Naive thymus-derived CD4-positive, alpha-beta T cell (primary cell): ENCODE measurements around the gene SPSB3. TPM values are rescaled to one million over a fixed set of nuclear protein-coding genes. Genes with fewer than 3 reads are reported as not detected.
"Not testable (repeated sequence)": the region's sequence is repeated elsewhere in the genome, so short reads cannot be mapped to it uniquely, and the experiment has no call there.

ENCODE experiments used
- ATAC-seq: fragments of 150-1000 bp; cut with Tn5 transposase; 2 replicates; pipeline ENCODE4 v1.10.0; 2021; ENCODE audit warnings: mild to moderate bottlenecking, moderate library complexity
- CTCF ChIA-PET: fragments of 350-600 bp; sonication (Branson Sonifier 250); formaldehyde crosslinking; loops from one replicate; lab custom pipeline; 2021; ENCODE audit warnings: antibody characterized with exemption; lab: Charles Lee
- POLR2A ChIA-PET: fragments of 350-600 bp; sonication (Branson Sonifier 250); formaldehyde crosslinking; loops from one replicate; lab custom pipeline; 2021; ENCODE audit warnings: antibody characterized with exemption, inconsistent platforms; lab: Charles Lee
- DNase-seq, 9 donors: peaks; one replicate each; pipeline versions ENCODE4 v3.0.0 to v3.0.0-alpha.2; 2020 to 2022; ENCODE audit warnings: mixed read lengths in 1 of 9
- H3K27ac ChIP-seq: one replicate; pipeline ENCODE4 v1.7.0; 2013; ENCODE audit warnings: mild to moderate bottlenecking, low read depth, low read length, moderate library complexity
- H3K27me3 ChIP-seq, 2 donors: one replicate each; pipeline ENCODE4 v1.7.0; 2013; ENCODE audit warnings: low read length in 2 of 2, mild to moderate bottlenecking in 2 of 2, moderate library complexity in 2 of 2; ENCODE audit not compliant: control insufficient read depth in 2 of 2, insufficient read depth in 2 of 2
- H3K36me3 ChIP-seq, 3 experiments: 1 replicate in 2 of 3; 2 replicates in 1 of 3; pipeline ENCODE4 v1.7.0; 2013; ENCODE audit warnings: low read length in 3 of 3, mild to moderate bottlenecking in 3 of 3, moderate library complexity in 1 of 3; ENCODE audit not compliant: insufficient read depth in 3 of 3, control insufficient read depth in 2 of 3
- H3K4me1 ChIP-seq, 2 donors: one replicate each; pipeline ENCODE4 v1.7.0; 2013; ENCODE audit warnings: low read length in 2 of 2, mild to moderate bottlenecking in 2 of 2, moderate library complexity in 1 of 2; ENCODE audit not compliant: control insufficient read depth in 2 of 2, insufficient read depth in 2 of 2
- H3K4me3 ChIP-seq: 2 replicates; pipeline ENCODE4 v1.7.0; 2013; ENCODE audit warnings: mild to moderate bottlenecking, low read length
- H3K9me3 ChIP-seq, 3 experiments: 1 replicate in 2 of 3; 2 replicates in 1 of 3; pipeline ENCODE4 v1.7.0; 2013; ENCODE audit warnings: low read length in 3 of 3; ENCODE audit not compliant: control insufficient read depth in 2 of 3
- H3K27ac Mint-ChIP-seq, 9 donors: one replicate each; pipeline ENCODE4 v1.8.0; 2020 to 2022; ENCODE audit warnings: mixed read lengths in 9 of 9, mild to moderate bottlenecking in 8 of 9, moderate library complexity in 5 of 9, inconsistent platforms in 2 of 9
- H3K27me3 Mint-ChIP-seq, 5 donors: one replicate each; pipeline ENCODE4 v1.8.0; 2021 to 2022; ENCODE audit warnings: mixed read lengths in 5 of 5, mild to moderate bottlenecking in 1 of 5
- H3K36me3 Mint-ChIP-seq, 5 donors: one replicate each; pipeline ENCODE4 v1.8.0; 2020 to 2022; ENCODE audit warnings: mixed read lengths in 5 of 5, mild to moderate bottlenecking in 3 of 5, inconsistent platforms in 1 of 5
- H3K4me1 Mint-ChIP-seq, 7 donors: one replicate each; pipeline ENCODE4 v1.8.0; 2020 to 2022; ENCODE audit warnings: mixed read lengths in 7 of 7, mild to moderate bottlenecking in 3 of 7, inconsistent platforms in 1 of 7
- H3K4me3 Mint-ChIP-seq, 10 donors: one replicate each; pipeline ENCODE4 v1.8.0; 2020 to 2022; ENCODE audit warnings: mild to moderate bottlenecking in 10 of 10, mixed read lengths in 10 of 10, moderate library complexity in 6 of 10, inconsistent platforms in 2 of 10
- H3K9me3 Mint-ChIP-seq, 11 donors: one replicate each; pipeline ENCODE4 v1.8.0; 2020 to 2022; ENCODE audit warnings: mixed read lengths in 11 of 11, mild to moderate bottlenecking in 4 of 11, inconsistent platforms in 1 of 11, moderate library complexity in 1 of 11
- intact Hi-C, 2 donors: fragments of 100-400 bp; cut with micrococcal nuclease; formaldehyde crosslinking; loops; one replicate each; pipeline ENCODE4 v1.15.1; 2023
- polyA plus RNA-seq, 2 donors: library from polyadenylated mRNA; unstranded; fragments of 300-500 nt; fragmentation: Illumina TruSeq; gene quantifications; one replicate each; pipeline ENCODE4 v1.2.3, GENCODE V29; 2021
- total RNA-seq, 6 experiments: library from RNA in 5 of 6; stranded (reverse) in 5 of 6; gene quantifications; 1 replicate in 5 of 6; 2 replicates in 1 of 6; pipeline ENCODE4 v1.2.3 and lab custom pipeline; 2021 to 2026

Gene SPSB3
- total and polyA plus RNA-seq, 7 experiments from 2014 or later = 38.2 to 127 (median 67.0) TPM

DNA sequence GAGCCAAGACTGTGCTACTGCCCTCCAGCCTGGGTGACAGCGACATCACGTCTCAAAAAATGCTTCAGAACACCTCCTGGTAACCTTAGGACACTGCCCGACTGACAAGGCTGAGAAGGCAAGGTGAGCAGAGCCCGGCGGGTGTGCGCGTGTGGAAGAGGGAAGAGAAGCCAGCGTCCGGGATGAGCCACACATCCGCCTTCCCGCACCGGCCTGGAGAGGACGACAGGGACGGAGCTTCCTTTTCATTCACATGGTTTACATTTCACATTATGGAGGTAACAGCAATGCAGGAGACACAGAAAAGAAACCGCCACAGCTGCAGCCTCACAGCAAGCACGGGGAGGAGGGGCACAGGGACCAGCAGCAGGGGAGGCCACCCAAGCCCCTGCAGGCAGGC lies 27.7 kb upstream of the SPSB3 start:
- Mint-ChIP-seq H3K27me3 (no peaks in the 10 kb centered on the region), H3K4me1 (peaks cover 2 to 14% (median 9%) of the 10 kb centered on the region in 7 donors), H3K36me3 (peaks cover 0 to 36% (median 18%) of the 10 kb centered on the region in 5 donors), H3K4me3 (no peak overlapping the region), H3K9me3 (peaks cover 0 to 2% (median 0%) of the 10 kb centered on the region in 11 donors), H3K27ac (no peak overlapping the region)
- intact Hi-C loops = no loop called here
- ATAC-seq (no peak), DNase-seq (no peak)
- no peaks in the 10 kb centered on the region for H3K4me1 ChIP-seq
- H3K27me3 ChIP-seq = no peaks in the 10 kb centered on the region
- CTCF ChIA-PET = no interaction called here
- no peak overlapping the region for H3K27ac ChIP-seq
- H3K4me3 ChIP-seq = no peak overlapping the region
- peaks cover 7 to 48% (median 8%) of the 10 kb centered on the region in 3 experiments for H3K36me3 ChIP-seq
- POLR2A ChIA-PET = no interaction called here
- no peaks in the 10 kb centered on the region for H3K9me3 ChIP-seq

DNA sequence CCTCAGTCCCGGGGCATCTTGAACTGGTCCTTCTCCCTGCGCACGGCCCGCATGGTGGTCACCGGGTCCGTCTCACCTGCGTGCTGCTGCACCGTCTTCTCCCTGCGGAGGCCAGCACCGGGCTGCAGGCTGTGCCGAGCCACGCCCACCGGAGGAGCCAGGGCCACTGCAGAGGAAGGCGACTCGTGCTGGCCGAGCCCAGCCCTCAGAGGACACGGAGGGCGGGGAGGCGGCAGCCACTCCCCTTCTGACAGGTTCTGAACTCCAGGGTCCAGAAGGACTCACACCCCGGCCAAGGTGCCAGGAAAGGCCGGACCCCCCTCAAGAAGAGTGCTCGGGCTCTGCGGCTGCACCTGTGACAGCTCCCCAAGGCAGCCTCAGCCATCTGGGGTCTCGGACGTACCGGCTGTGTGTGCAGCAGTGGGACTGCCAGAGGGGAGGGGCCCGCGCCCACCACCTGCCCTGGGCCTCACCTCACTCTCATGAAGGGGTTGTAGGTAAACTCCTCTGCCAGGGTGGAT lies 27.0 kb upstream of the SPSB3 start:
- Histone ChIP-seq H3K9me3 (no peaks in the 10 kb centered on the region), H3K27me3 (no peaks in the 10 kb centered on the region), H3K36me3 (peaks cover 7 to 45% (median 8%) of the 10 kb centered on the region in 3 experiments), H3K4me3 (no peak overlapping the region), H3K4me1 (no peaks in the 10 kb centered on the region), H3K27ac (no peak overlapping the region)
- no peak overlapping the region for H3K4me3 Mint-ChIP-seq
- ATAC-seq (no peak), DNase-seq (no peak)
- peaks cover 0 to 14% (median 9%) of the 10 kb centered on the region in 7 donors for H3K4me1 Mint-ChIP-seq
- intact Hi-C loops = no loop called here
- ChIA-PET CTCF (no interaction called here), POLR2A (no interaction called here)
- H3K9me3 Mint-ChIP-seq = peaks cover 0 to 2% (median 0%) of the 10 kb centered on the region in 11 donors
- no peak overlapping the region for H3K27ac Mint-ChIP-seq
- H3K36me3 Mint-ChIP-seq = peaks cover 0 to 33% (median 15%) of the 10 kb centered on the region in 5 donors
- H3K27me3 Mint-ChIP-seq = no peaks in the 10 kb centered on the region

DNA sequence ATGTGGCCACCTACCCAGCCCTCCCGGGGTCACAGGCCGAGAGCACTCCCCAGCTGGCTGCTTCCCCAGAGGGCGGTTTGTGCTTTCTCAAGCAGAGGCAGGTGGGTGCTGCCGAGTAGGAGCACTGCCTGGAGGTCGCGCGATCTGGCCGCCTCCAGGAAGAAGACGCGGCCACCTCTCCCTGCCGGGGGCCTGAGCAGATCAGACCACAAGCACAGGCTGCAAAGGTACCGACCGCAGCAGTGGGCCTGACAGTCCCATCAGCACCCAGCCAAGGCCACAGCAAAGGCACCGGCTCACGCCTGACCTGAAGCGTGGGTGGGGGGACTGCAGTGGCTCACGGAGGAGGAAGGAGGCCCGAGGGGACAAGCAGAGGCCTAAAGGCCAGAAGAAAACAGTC lies 26.3 kb upstream of the SPSB3 start:
- H3K4me3 Mint-ChIP-seq = no peak overlapping the region
- H3K27ac Mint-ChIP-seq = no peak overlapping the region
- Histone ChIP-seq H3K4me3 (no peak overlapping the region), H3K27ac (no peak overlapping the region), H3K9me3 (no peaks in the 10 kb centered on the region), H3K4me1 (no peaks in the 10 kb centered on the region), H3K27me3 (no peaks in the 10 kb centered on the region), H3K36me3 (peaks cover 7 to 41% (median 8%) of the 10 kb centered on the region in 3 experiments)
- DNase-seq = no peak
- POLR2A ChIA-PET = no interaction called here
- H3K4me1 Mint-ChIP-seq = peaks cover 0 to 14% (median 8%) of the 10 kb centered on the region in 7 donors
- no peaks in the 10 kb centered on the region for H3K27me3 Mint-ChIP-seq
- no peak for ATAC-seq
- CTCF ChIA-PET = no interaction called here
- intact Hi-C loops = no loop called here
- peaks cover 0 to 2% (median 0%) of the 10 kb centered on the region in 11 donors for H3K9me3 Mint-ChIP-seq
- H3K36me3 Mint-ChIP-seq = peaks cover 0 to 33% (median 13%) of the 10 kb centered on the region in 5 donors

DNA sequence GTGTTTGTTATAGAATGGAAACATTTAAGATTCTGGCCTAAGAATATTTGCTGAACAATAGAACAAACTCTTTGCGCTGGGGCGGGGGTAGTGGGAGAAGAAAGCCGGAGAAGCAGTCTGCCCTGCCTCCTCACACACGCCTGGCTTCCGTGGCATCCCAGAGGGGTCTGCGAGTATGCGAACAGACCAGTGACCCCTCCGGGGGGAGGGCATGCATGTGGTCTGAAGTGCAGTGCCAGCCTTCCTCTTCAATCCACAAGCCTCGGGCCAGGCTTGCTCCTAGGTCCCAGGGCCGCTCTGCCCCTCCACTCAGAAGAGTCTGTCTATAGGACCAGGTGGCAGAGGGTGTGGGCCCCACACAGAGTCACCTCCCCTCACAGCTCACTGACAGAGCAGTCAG lies 25.3 kb upstream of the SPSB3 start:
- H3K27me3 Mint-ChIP-seq = no peaks in the 10 kb centered on the region
- POLR2A ChIA-PET = no interaction called here
- peaks cover 0 to 3% (median 0%) of the 10 kb centered on the region in 7 donors for H3K4me1 Mint-ChIP-seq
- H3K27ac Mint-ChIP-seq = no peak overlapping the region
- Histone ChIP-seq H3K4me1 (no peaks in the 10 kb centered on the region), H3K27ac (no peak overlapping the region), H3K9me3 (no peaks in the 10 kb centered on the region), H3K27me3 (no peaks in the 10 kb centered on the region), H3K36me3 (peaks cover 7 to 37% (median 8%) of the 10 kb centered on the region in 3 experiments), H3K4me3 (no peak overlapping the region)
- ATAC-seq (no peak), DNase-seq (no peak)
- H3K9me3 Mint-ChIP-seq = peaks cover 0 to 2% (median 0%) of the 10 kb centered on the region in 11 donors
- intact Hi-C loops = no loop called here
- CTCF ChIA-PET = no interaction called here
- H3K36me3 Mint-ChIP-seq = peaks cover 0 to 33% (median 10%) of the 10 kb centered on the region in 5 donors
- no peak overlapping the region for H3K4me3 Mint-ChIP-seq

DNA sequence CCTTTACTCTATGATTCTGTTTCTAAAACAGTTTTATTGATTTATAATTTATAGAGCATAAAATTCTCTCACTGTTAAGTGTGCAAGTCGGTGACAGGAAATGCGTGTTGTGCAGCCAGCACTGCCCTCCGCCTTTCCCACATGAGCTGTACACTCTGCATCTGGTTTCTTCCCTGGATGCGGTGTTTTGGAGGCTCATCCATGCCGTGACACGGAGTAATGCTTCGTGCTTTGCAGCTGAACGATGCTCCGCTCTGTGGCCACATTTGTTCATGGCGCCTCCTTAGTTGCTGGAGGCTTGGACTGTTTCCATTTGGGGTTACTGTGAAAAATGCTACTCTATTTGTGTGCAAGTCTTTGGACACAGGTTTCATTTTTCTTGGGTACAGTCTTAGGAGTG lies 18.3 kb upstream of the SPSB3 start:
- POLR2A ChIA-PET = no interaction called here
- CTCF ChIA-PET = no interaction called here
- Histone ChIP-seq H3K27me3 (no peaks in the 10 kb centered on the region), H3K27ac (no peak overlapping the region), H3K4me1 (no peaks in the 10 kb centered on the region), H3K36me3 (no peaks in the 10 kb centered on the region), H3K9me3 (peaks cover 0 to 6% (median 0%) of the 10 kb centered on the region in 3 experiments), H3K4me3 (no peak overlapping the region)
- H3K4me1 Mint-ChIP-seq = peaks cover 0 to 3% (median 0%) of the 10 kb centered on the region in 7 donors
- H3K9me3 Mint-ChIP-seq = peaks cover 0 to 18% (median 7%) of the 10 kb centered on the region in 11 donors
- no peak overlapping the region for H3K4me3 Mint-ChIP-seq
- peaks cover 0 to 9% (median 3%) of the 10 kb centered on the region in 5 donors for H3K36me3 Mint-ChIP-seq
- intact Hi-C loops = no loop called here
- H3K27ac Mint-ChIP-seq = no peak overlapping the region
- DNase-seq (no peak), ATAC-seq (no peak)
- H3K27me3 Mint-ChIP-seq = no peaks in the 10 kb centered on the region

DNA sequence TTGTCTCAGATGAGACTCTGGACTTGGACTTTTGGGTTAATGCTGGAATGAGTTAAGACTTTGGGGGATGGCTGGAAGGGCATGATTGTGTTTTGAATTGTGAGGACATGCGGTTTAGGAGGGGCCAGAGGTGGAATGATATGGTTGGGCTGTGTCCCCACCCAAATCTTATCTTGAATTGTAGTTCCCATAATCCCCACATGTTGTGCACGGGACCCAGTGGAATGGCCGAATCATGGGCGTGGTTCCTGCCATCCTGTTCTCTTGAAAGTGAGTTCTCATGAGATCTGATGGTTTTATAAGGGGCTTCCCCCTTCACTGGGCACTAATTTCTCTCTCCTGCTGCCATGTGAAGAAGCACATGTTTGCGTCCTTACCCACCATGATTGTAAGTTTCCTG lies 16.9 kb upstream of the SPSB3 start:
- ATAC-seq, CTCF ChIA-PET, DNase-seq, H3K27me3 ChIP-seq, H3K9me3 ChIP-seq, H3K36me3 Mint-ChIP-seq, H3K4me1 ChIP-seq, H3K27ac ChIP-seq, H3K4me3 Mint-ChIP-seq, H3K4me1 Mint-ChIP-seq, H3K36me3 ChIP-seq, intact Hi-C loops, H3K4me3 ChIP-seq, H3K27me3 Mint-ChIP-seq: not testable (repeated sequence)
- H3K9me3 Mint-ChIP-seq = peaks cover 0 to 18% (median 7%) of the 10 kb centered on the region in 11 donors
- POLR2A ChIA-PET = interaction anchor here (2.0 kb wide), 1 partner anchor 17 kb away, joined by 7 read pairs; the partner anchor contains the start of genes NUBP2 and SPSB3
- H3K27ac Mint-ChIP-seq = peak overlapping the region in 1 of 9 donors; percentile 71
